Common myeloid progenitor, CD34-positive (primary cell): ENCODE results near the gene SECISBP2L.
A peak's percentile ranks its signal among the peaks of the same experiment; 100 is the strongest.
"Not testable (repeated sequence)": the region's sequence is repeated elsewhere in the genome, so short reads cannot be mapped to it uniquely, and the experiment has no call there.

Experiments
- CTCF ChIA-PET: fragments of 350-600 bp; sonication (Branson Sonifier 250); formaldehyde crosslinking; loops from one replicate; lab custom pipeline; 2021; ENCODE audit warnings: antibody characterized with exemption; lab: Charles Lee
- POLR2A ChIA-PET: fragments of 350-600 bp; sonication (Branson Sonifier 250); formaldehyde crosslinking; loops from one replicate; lab custom pipeline; 2021; ENCODE audit warnings: antibody characterized with exemption; lab: Charles Lee
- DNase-seq, 3 donors: peaks; one replicate each; pipeline versions ENCODE4 v3.0.0 to v3.0.0-alpha.2; 2013
- H3K27ac ChIP-seq, 2 experiments: 1 replicate in 1 of 2; 2 replicates in 1 of 2; pipeline ENCODE4 v1.7.0; 2013; ENCODE audit warnings: inconsistent platforms in 2 of 2, low read length in 2 of 2, mild to moderate bottlenecking in 2 of 2, low read depth in 1 of 2, moderate library complexity in 1 of 2; ENCODE audit not compliant: severe bottlenecking in 2 of 2, insufficient read depth in 1 of 2, poor library complexity in 1 of 2
- H3K27me3 ChIP-seq, 5 experiments: replicated peaks in 2 of 5; 1 replicate in 3 of 5; 2 replicates in 2 of 5; pipeline versions ENCODE4 v1.6.1 to v1.7.0; 2013; ENCODE audit warnings: low read length in 4 of 5, mild to moderate bottlenecking in 2 of 5, moderate library complexity in 2 of 5, inconsistent platforms in 1 of 5; ENCODE audit not compliant: insufficient read depth in 5 of 5, control insufficient read depth in 4 of 5
- H3K36me3 ChIP-seq, 4 experiments: 1 replicate in 2 of 4; 2 replicates in 2 of 4; pipeline versions ENCODE4 v1.6.1 to v1.7.0; 2013; ENCODE audit warnings: low read length in 3 of 4, control low read depth in 1 of 4, mild to moderate bottlenecking in 1 of 4; ENCODE audit not compliant: control insufficient read depth in 4 of 4, insufficient read depth in 4 of 4
- H3K4me1 ChIP-seq, 4 experiments: 1 replicate in 3 of 4; 2 replicates in 1 of 4; pipeline versions ENCODE4 v1.6.1 to v1.7.1; 2013; ENCODE audit warnings: low read length in 3 of 4, mild to moderate bottlenecking in 3 of 4, control low read depth in 1 of 4, inconsistent platforms in 1 of 4, moderate library complexity in 1 of 4; ENCODE audit not compliant: control insufficient read depth in 4 of 4, insufficient read depth in 4 of 4; ENCODE audit errors: control extremely low read depth in 1 of 4
- H3K4me3 ChIP-seq, 7 experiments: 1 replicate in 4 of 7; 2 replicates in 3 of 7; pipeline versions ENCODE4 v1.5.1 to v1.7.0; 2013; ENCODE audit warnings: mild to moderate bottlenecking in 7 of 7, low read length in 6 of 7, moderate library complexity in 6 of 7, inconsistent platforms in 2 of 7, low read depth in 2 of 7, control low read depth in 1 of 7; ENCODE audit not compliant: insufficient read depth in 4 of 7, control insufficient read depth in 1 of 7; ENCODE audit errors: extremely low read depth in 1 of 7
- H3K9me3 ChIP-seq, 5 experiments: 1 replicate in 4 of 5; 2 replicates in 1 of 5; pipeline versions ENCODE4 v1.6.1 to v1.7.1; 2013; ENCODE audit warnings: low read length in 4 of 5, mild to moderate bottlenecking in 2 of 5, inconsistent platforms in 1 of 5, low read depth in 1 of 5, moderate library complexity in 1 of 5; ENCODE audit not compliant: control insufficient read depth in 4 of 5, insufficient read depth in 2 of 5; ENCODE audit errors: control extremely low read depth in 1 of 5
- WGBS: methylation state at CpG from one replicate; pipeline ENCODE4 v1.1.5; 2013; ENCODE audit not compliant: insufficient coverage; 5-methylcytosine and 5-hydroxymethylcytosine counted together

The SECISBP2L gene

GRCh38 chr15:48978638-48979037, 67.6 kb downstream of the SECISBP2L start:
- whole genome bisulfite sequencing, result 80% methylated on average over 1 of the region's 2 CpGs
- CTCF ChIA-PET, result interaction anchor here (1.2 kb wide), 1 partner anchor 8 kb away, joined by 4 read pairs; no protein-coding TSS in a partner anchor
- H3K27ac ChIP-seq, result no peak overlapping the region
- peak in 1 of 3 donors; percentile 10 for DNase-seq
- POLR2A ChIA-PET, result no interaction called here
- H3K9me3 ChIP-seq, result no peaks in the 10 kb centered on the region
- peaks cover 0 to 4% (median 0%) of the 10 kb centered on the region in 5 experiments for H3K27me3 ChIP-seq
- no peak overlapping the region for H3K4me3 ChIP-seq
- H3K36me3 ChIP-seq, result no peaks in the 10 kb centered on the region
- peaks cover 4 to 11% (median 8%) of the 10 kb centered on the region in 4 experiments for H3K4me1 ChIP-seq

GRCh38 chr15:48976444-48977088, 69.7 kb downstream of the SECISBP2L start:
- peak in 1 of 3 donors; percentile 7 for DNase-seq
- POLR2A ChIA-PET, result interaction anchor here (1.3 kb wide), 1 partner anchor 17 kb away, joined by 3 read pairs; no protein-coding TSS in a partner anchor
- peaks cover 4 to 11% (median 8%) of the 10 kb centered on the region in 4 experiments for H3K4me1 ChIP-seq
- no peaks in the 10 kb centered on the region for H3K36me3 ChIP-seq
- H3K9me3 ChIP-seq, result no peaks in the 10 kb centered on the region
- no peak overlapping the region for H3K27ac ChIP-seq
- 98% methylated on average over 16 of the region's 17 CpGs for WGBS
- peak overlapping the region in 5 of 7 experiments; percentile 43 to 81 (median 72) for H3K4me3 ChIP-seq
- peaks cover 0 to 3% (median 0%) of the 10 kb centered on the region in 5 experiments for H3K27me3 ChIP-seq
- CTCF ChIA-PET, result interaction anchor here (0.9 to 3.5 kb wide), 11 partner anchors 9 to 170 kb away, joined by 3 to 41 read pairs (median 4); partner anchors contain the start of gene SHC4

DNA sequence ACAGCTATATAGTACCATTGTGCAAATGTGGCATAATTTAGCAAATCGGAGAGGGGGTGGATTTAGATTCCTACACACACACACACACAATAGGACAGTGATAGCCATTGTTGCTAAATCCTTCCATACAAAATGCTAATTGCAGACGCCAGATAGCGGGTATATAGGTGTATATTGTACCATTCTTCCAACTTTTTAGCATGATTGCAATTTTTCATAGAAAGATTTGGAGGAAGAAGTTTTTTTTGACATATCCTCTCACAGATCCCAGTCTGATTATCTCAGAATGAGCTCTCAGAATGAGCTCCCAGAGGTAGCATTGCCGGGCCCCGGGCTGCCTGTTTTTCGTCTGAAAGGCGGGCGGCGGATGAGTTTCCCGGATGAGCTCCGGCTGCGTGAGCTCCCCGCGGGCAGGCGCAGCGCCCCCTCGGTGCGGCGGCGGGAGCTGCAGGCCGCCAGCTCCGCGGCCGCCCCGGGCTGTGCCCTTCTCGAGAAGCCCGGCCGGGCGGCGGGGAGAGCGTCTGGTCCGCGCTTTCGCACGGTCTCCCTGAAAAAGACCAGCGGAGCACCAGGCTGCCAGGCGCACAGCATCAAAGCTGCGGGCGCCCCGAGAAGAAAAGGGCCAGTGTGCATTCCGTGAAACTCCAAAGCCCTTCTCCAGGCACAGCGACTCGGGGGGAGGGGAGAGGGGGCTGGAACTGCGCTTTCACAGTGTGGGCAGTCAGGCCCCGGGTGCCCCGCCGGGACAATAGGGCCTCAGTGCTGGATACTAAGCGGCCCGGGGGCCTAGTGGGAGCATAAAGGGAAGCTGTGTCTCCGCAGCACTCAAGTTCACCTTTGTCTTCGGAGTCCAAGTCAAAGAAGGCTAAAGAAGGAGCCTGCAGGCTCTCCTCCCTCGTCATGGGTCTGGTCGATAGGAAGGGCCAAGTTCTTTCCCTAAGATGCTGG, 70.5 kb downstream of the SECISBP2L start:
- 6% methylated on average over 49 of the region's 53 CpGs for WGBS
- Histone ChIP-seq H3K4me3 (peak overlapping the region; percentile 40 to 81 (median 66)), H3K9me3 (no peaks in the 10 kb centered on the region), H3K36me3 (no peaks in the 10 kb centered on the region), H3K27me3 (peaks cover 0 to 3% (median 0%) of the 10 kb centered on the region in 5 experiments), H3K27ac (peak overlapping the region in 1 of 2 experiments; percentile 38), H3K4me1 (peaks cover 4 to 11% (median 8%) of the 10 kb centered on the region in 4 experiments)
- ChIA-PET CTCF (interaction anchor here (0.7 to 3.5 kb wide), 17 partner anchors 10 to 170 kb away, joined by 3 to 41 read pairs (median 4); partner anchors contain the start of gene SHC4), POLR2A (interaction anchor here (0.6 to 1.3 kb wide), 3 partner anchors 17 to 1117 kb away, joined by 3 read pairs; no protein-coding TSS in a partner anchor)
- peak; percentile 77 to 84 (median 82) for DNase-seq

GRCh38 chr15:48974882-48975281, 71.4 kb downstream of the SECISBP2L start:
- CTCF ChIA-PET, result interaction anchor here (0.7 to 3.5 kb wide), 9 partner anchors 11 to 1678 kb away, joined by 3 to 41 read pairs (median 4); partner anchors contain the start of genes EID1 and SHC4
- Histone ChIP-seq H3K36me3 (no peaks in the 10 kb centered on the region), H3K27me3 (peaks cover 0 to 3% (median 0%) of the 10 kb centered on the region in 5 experiments), H3K4me1 (peaks cover 4 to 11% (median 8%) of the 10 kb centered on the region in 4 experiments), H3K4me3 (peak overlapping the region in 2 of 7 experiments; percentile 73 to 81), H3K9me3 (no peaks in the 10 kb centered on the region), H3K27ac (no peak overlapping the region)
- WGBS, result 100% methylated on average over 1 of the region's 2 CpGs
- peak in 2 of 3 donors; percentile 14 to 21 for DNase-seq
- POLR2A ChIA-PET, result interaction anchor here (0.6 kb wide), 2 partner anchors 18 to 1118 kb away, joined by 3 read pairs; no protein-coding TSS in a partner anchor

- CTCF ChIA-PET, result interaction anchor here (0.7 to 3.5 kb wide), 4 partner anchors 11 to 44 kb away, joined by 3 to 21 read pairs (median 3); no protein-coding TSS in a partner anchor
- H3K9me3 ChIP-seq, result no peaks in the 10 kb centered on the region
- H3K4me1 ChIP-seq, result peaks cover 4 to 11% (median 8%) of the 10 kb centered on the region in 4 experiments
- no peak overlapping the region for H3K4me3 ChIP-seq
- H3K27me3 ChIP-seq, result peaks cover 0 to 3% (median 0%) of the 10 kb centered on the region in 5 experiments
- POLR2A ChIA-PET, result no interaction called here
- DNase-seq, result no peak
- 98% methylated on average over 34 of the region's 35 CpGs for WGBS
- H3K36me3 ChIP-seq, result no peaks in the 10 kb centered on the region
- H3K27ac ChIP-seq, result no peak overlapping the region
Observed at GRCh38 chr15:48972750-48973503, 73.3 kb downstream of the SECISBP2L start.

DNA sequence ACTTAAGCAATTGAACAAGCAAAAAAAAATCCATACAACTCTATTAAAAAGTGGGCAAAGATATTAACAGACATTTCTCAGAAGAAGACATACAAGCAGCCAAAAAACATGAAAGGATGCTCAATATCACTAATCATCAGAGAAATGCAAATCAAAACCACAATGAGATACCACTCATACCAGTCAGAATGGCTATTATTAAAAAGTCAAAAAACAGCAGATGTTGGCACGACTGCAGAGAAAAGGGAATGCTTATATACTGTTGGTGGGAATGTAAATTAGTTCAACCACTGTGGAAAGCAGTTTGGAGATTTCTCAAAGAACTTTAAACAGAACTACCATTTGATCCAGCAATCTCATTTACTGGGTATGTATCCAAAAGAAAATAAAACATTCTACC, 75.3 kb downstream of the SECISBP2L start:
- CTCF ChIA-PET, result interaction anchor here (0.7 kb wide), 1 partner anchor 9 kb away, joined by 3 read pairs; no protein-coding TSS in a partner anchor
- H3K36me3 ChIP-seq, POLR2A ChIA-PET, H3K4me3 ChIP-seq, H3K27me3 ChIP-seq, H3K27ac ChIP-seq, DNase-seq, H3K9me3 ChIP-seq: not testable (repeated sequence)
- peaks cover 5 to 20% (median 8%) of the 10 kb centered on the region in 4 experiments for H3K4me1 ChIP-seq
- no CpG with 5 or more reads among the region's 1 CpG for WGBS
